Adipose tissue (tissue), 3 donors: Measurements from ENCODE around the gene STARD9. TPM values are rescaled to one million over a fixed set of nuclear protein-coding genes. Genes with fewer than 3 reads are reported as not detected.

ENCODE experiments used
- H3K27ac ChIP-seq: one replicate; pipeline ENCODE4 v1.5.1; 2013; ENCODE audit warnings: low read depth, low read length
- WGBS, 3 donors: extraction: QIAGEN DNeasy Blood & Tissue Kit; methylation state at CpG; one replicate each; pipeline ENCODE4 v1.1.7; 2013; 5-methylcytosine and 5-hydroxymethylcytosine counted together
- polyA plus RNA-seq, 3 donors: library from polyadenylated mRNA; stranded (reverse); fragments of 200-250 nt; gene quantifications; one replicate each; pipeline ENCODE4 v1.2.3, GENCODE V29; 2013
- donor health status: healthy with polysubstance abuse.
- donor health status: Bipolar disorder and iron deficiency.
- donor health status: healthy.

Gene STARD9
- polyA plus RNA-seq, 3 donors: 0.78 to 15.0 (median 3.8) TPM

GRCh38 chr15:42711746-42712145, 136.3 kb downstream of the STARD9 start:
- 87 to 95% (median 92%) methylated on average over 3 of the region's 3 CpGs for WGBS, 3 donors
- no peak overlapping the region for H3K27ac ChIP-seq

GRCh38 chr15:42712584-42712983, 137.2 kb downstream of the STARD9 start:
- 92 to 95% (median 95%) methylated on average over 4 of the region's 4 CpGs for WGBS, 3 donors
- no peak overlapping the region for H3K27ac ChIP-seq

DNA sequence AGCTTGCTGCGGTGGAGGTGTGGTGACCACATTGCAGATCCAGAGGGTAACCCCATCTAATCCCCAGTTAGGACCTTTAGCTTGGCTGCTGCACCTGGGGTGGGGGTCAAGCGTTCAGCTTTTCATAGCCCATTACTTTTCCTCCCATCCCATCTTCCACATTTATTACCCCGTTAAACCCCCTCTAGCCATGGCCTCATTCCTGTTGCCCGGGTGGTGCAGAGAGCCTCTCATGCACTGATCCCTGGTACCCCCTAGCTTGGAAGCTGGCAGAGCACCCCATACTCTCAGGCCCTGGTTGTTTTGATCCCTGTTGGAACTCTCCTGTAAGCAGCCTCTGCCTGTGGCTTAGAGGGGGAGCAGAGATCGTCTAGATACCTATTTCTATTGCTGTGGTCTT, 140.7 kb downstream of the STARD9 start:
- H3K27ac ChIP-seq: no peak overlapping the region
- WGBS, 3 donors: 92 to 96% (median 94%) methylated on average over 5 of the region's 5 CpGs

- no peak overlapping the region for H3K27ac ChIP-seq
- 91 to 100% (median 100%) methylated on average over 2 of the region's 2 CpGs for WGBS, 3 donors
Observed at GRCh38 chr15:42716626-42717025, 141.2 kb downstream of the STARD9 start.

DNA sequence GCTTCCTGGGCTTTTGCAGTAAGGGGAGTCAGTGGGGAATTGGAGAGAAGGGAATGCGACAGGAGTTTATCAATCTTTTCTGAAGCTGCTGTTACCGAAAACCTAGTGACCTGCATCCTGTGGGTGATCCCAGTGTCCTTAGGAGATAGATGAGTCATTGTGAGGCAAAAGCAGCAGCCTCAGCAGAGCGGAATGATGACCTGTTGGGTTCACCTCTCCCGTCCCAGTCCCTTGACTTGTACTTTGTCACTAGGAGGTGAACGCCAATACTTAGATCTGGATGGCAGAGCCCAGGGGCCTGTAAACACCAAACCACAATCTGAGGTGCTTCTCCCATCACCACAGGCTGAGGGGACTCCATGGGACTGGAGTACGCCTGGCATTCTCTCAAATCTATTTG, 143.6 kb downstream of the STARD9 start:
- H3K27ac ChIP-seq: no peak overlapping the region
- WGBS, 3 donors: 75 to 90% (median 88%) methylated on average over 6 of the region's 6 CpGs

- H3K27ac ChIP-seq: no peak overlapping the region
Observed at GRCh38 chr15:42720071-42720470, 144.7 kb downstream of the STARD9 start.

DNA sequence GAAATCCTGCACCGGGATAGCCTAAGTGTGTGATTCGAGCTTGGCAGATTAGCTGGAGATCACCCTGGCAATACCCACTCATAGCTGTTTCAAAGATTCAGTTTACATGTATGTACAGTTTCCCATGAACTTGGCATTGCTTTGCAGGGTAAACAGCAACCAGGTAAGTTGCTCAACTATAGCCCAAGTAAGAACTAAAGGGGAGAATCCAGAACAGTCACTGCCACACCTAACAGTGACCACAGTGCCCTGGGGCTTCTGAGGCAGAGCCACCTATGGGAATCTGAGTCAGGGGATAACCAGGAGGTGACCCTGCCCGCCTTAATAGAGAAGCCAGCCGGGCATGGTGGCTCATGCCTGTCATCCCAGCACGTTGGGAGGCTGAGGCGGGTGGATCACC, 145.6 kb downstream of the STARD9 start:
- WGBS, 3 donors: 80 to 82% (median 81%) methylated on average over 6 of the region's 6 CpGs
- H3K27ac ChIP-seq: no peak overlapping the region

More at GRCh38 chr15:42720071-42720470, 144.7 kb downstream of the STARD9 start:
- WGBS, 3 donors: 90 to 97% (median 93%) methylated on average over 3 of the region's 3 CpGs

DNA sequence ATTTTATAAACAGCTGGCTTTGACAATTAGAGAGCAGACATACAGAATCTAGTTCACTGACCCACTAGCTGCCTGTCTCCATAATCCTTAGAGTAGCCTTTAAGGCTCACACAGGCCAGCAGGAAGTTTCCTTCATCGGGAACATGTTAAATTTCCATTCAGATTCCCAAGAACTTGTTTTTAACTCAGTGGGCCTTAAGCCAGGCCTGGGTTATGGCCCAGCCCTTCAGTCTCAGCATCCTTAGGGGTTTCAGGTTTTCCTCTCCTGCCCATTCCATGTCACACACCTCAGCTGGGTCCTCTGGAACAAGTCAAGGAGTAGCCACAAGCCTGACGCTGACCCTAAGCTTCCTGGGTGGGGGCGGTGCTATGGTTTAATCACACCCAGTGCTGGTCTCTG, 146.5 kb downstream of the STARD9 start:
- H3K27ac ChIP-seq: no peak overlapping the region
- WGBS, 3 donors: 70 to 73% (median 70%) methylated on average over 3 of the region's 3 CpGs

DNA sequence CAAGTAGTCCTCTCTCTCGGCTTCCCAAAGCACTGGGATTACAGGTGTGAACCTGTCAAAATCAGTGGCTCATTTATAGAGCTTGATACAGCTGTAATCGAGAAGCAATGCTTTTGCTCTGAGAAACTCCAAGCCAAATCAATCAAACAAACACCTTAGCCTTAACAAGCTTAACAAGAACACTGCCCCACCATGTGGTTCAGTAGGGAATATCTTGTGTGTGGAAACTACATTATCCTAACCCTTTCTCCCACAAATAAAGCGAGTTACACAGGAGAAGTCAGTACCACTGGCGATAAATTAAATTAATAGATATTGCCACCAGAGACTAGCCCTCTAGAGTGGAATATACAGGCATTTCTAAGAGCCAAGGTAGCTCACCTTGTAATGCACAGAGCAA, 147.7 kb downstream of the STARD9 start:
- H3K27ac ChIP-seq: no peak overlapping the region
- WGBS, 3 donors: 73 to 92% (median 91%) methylated on average over 4 of the region's 4 CpGs

- no peak overlapping the region for H3K27ac ChIP-seq
Observed at GRCh38 chr15:42724276-42724675, 148.9 kb downstream of the STARD9 start.

GRCh38 chr15:42725331-42725903, 150.0 kb downstream of the STARD9 start:
- H3K27ac ChIP-seq: no peak overlapping the region
- 88 to 92% (median 90%) methylated on average over 12 of the region's 12 CpGs for WGBS, 3 donors

More at GRCh38 chr15:42724276-42724675, 148.9 kb downstream of the STARD9 start:
- 87 to 94% (median 91%) methylated on average over 6 of the region's 6 CpGs for WGBS, 3 donors

DNA sequence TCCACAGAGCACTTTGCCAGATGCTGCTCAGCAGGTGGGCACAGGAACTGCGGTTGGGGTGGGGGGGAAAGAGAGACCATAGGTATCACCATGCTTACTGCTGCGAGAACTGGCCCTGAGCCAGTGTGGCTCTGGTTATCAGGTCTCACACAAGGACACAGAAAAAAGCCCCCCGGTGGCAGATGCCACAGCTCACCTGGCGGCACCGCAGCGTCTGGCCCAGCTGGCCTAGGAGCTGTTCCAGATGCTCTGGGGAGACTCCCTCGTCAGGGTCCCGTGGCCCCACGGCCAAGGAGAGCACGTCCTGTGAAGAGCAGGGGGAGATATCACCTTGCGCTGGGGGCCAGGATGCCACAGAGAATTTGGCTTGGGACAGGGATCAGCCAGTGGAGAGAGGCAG, 150.7 kb downstream of the STARD9 start:
- no peak overlapping the region for H3K27ac ChIP-seq
- 83 to 90% (median 86%) methylated on average over 11 of the region's 11 CpGs for WGBS, 3 donors

- WGBS, 3 donors: 84 to 85% (median 84%) methylated on average over 13 of the region's 13 CpGs
- H3K27ac ChIP-seq: no peak overlapping the region
Observed at GRCh38 chr15:42727750-42728381, 152.5 kb downstream of the STARD9 start.

- 82 to 93% (median 83%) methylated on average over 5 of the region's 5 CpGs for WGBS, 3 donors
- H3K27ac ChIP-seq: no peak overlapping the region
Observed at GRCh38 chr15:42728560-42728959, 153.2 kb downstream of the STARD9 start.

GRCh38 chr15:42728972-42729371, 153.6 kb downstream of the STARD9 start:
- no peak overlapping the region for H3K27ac ChIP-seq
- WGBS, 3 donors: 81 to 91% (median 88%) methylated on average over 14 of the region's 14 CpGs

GRCh38 chr15:42729409-42729808, 154.0 kb downstream of the STARD9 start:
- 83 to 95% (median 91%) methylated on average over 7 of the region's 7 CpGs for WGBS, 3 donors
- H3K27ac ChIP-seq: no peak overlapping the region

DNA sequence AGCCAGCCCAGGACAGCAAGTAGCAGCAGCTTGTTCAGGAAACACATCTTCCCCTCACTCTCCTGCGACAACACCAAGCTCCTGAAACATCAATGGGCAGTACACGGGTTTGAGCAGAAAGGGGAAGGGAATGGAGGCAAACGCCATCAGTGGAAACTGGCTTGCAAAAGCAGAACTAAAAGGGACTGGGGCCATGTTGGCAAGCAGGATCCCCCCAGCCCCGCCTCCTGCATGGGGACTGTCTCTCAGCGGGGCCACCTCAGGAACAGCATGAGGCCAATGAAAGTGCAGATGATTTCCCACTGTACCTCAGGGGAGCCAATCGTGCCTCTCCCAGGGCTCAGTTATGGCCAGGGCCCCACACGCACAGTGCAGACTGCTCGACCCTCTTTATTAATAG, 154.7 kb downstream of the STARD9 start:
- 68 to 92% (median 73%) methylated on average over 8 of the region's 8 CpGs for WGBS, 3 donors
- no peak overlapping the region for H3K27ac ChIP-seq

GRCh38 chr15:42730536-42730935, 155.1 kb downstream of the STARD9 start:
- H3K27ac ChIP-seq: no peak overlapping the region
- 89 to 95% (median 93%) methylated on average over 14 of the region's 14 CpGs for WGBS, 3 donors

- WGBS, 3 donors: 81 to 90% (median 85%) methylated on average over 6 of the region's 6 CpGs
Observed at GRCh38 chr15:42731461-42731860, 156.1 kb downstream of the STARD9 start.

More at GRCh38 chr15:42731461-42731860, 156.1 kb downstream of the STARD9 start:
- H3K27ac ChIP-seq: no peak overlapping the region
